Tibial nerve (tissue), 4 donors: ENCODE measurements around the gene ADRA2C. TPM values are rescaled to one million over a fixed set of nuclear protein-coding genes. Genes with fewer than 3 reads are reported as not detected.

Source experiments
- DNase-seq, 2 donors: peaks; one replicate each; pipeline ENCODE4 v3.0.0-alpha.2; 2019; ENCODE audit warnings: low spot score in 2 of 2
- H3K27ac ChIP-seq, 4 donors: fragments of 200-600 bp; sonication (generic) in 3 of 4; one replicate each; pipeline ENCODE4 v1.5.1; 2017 to 2019; ENCODE audit warnings: mild to moderate bottlenecking in 1 of 4
- H3K27me3 ChIP-seq, 2 donors: fragments of 200-600 bp; sonication (generic) in 1 of 2; one replicate each; pipeline versions ENCODE4 v1.5.1 to v1.6.0; 2017 to 2019
- H3K36me3 ChIP-seq, 3 donors: fragments of 200-600 bp; sonication (generic); one replicate each; pipeline ENCODE4 v1.5.1; 2018 to 2019
- H3K4me1 ChIP-seq, 4 donors: fragments of 200-600 bp; sonication (generic) in 3 of 4; one replicate each; pipeline ENCODE4 v1.5.1; 2017 to 2019
- H3K4me3 ChIP-seq, 4 donors: fragments of 200-600 bp; sonication (generic) in 3 of 4; one replicate each; pipeline ENCODE4 v1.5.1; 2017 to 2019; ENCODE audit warnings: mild to moderate bottlenecking in 1 of 4, moderate library complexity in 1 of 4
- H3K9me3 ChIP-seq, 4 donors: fragments of 200-600 bp; sonication (generic) in 3 of 4; one replicate each; pipeline ENCODE4 v1.5.1; 2017 to 2019
- EP300 ChIP-seq, 2 donors: sonication (generic); formaldehyde crosslinking; IDR thresholded peaks; one replicate each; pipeline ENCODE4 v1.6.1; 2017; ENCODE audit warnings: antibody characterized with exemption in 2 of 2, mild to moderate bottlenecking in 1 of 2
- POLR2A ChIP-seq, 2 donors: fragments of 450-650 bp; IDR thresholded peaks; one replicate each; pipeline ENCODE4 v1.6.1; 2017; ENCODE audit warnings: antibody characterized with exemption in 2 of 2, mild to moderate bottlenecking in 2 of 2, moderate library complexity in 2 of 2
- WGBS, 2 donors: methylation state at CpG; one replicate each; pipeline ENCODE4 v1.1.5; 2018; 5-methylcytosine and 5-hydroxymethylcytosine counted together
- total RNA-seq, 4 donors: library from RNA; depleted of rRNA; stranded (reverse); fragments of >200 nt; gene quantifications; one replicate each; pipeline ENCODE4 v1.1.0, GENCODE V29; 2016
- TF ChIP-seq, protein P1 (sequence below), 5 experiments: fragments of 200-600 bp in 3 of 5; fragments of 450-650 bp in 2 of 5; sonication (generic) in 3 of 5; IDR thresholded peaks; one replicate each; pipeline ENCODE4 v1.5.1; 2016 to 2019; ENCODE audit warnings: antibody characterized with exemption in 5 of 5, mild to moderate bottlenecking in 3 of 5, moderate library complexity in 2 of 5

ADRA2C gene
- total RNA-seq, 4 donors from 2014 or later, result 3.1 to 13.2 (median 7.5) TPM

DNA sequence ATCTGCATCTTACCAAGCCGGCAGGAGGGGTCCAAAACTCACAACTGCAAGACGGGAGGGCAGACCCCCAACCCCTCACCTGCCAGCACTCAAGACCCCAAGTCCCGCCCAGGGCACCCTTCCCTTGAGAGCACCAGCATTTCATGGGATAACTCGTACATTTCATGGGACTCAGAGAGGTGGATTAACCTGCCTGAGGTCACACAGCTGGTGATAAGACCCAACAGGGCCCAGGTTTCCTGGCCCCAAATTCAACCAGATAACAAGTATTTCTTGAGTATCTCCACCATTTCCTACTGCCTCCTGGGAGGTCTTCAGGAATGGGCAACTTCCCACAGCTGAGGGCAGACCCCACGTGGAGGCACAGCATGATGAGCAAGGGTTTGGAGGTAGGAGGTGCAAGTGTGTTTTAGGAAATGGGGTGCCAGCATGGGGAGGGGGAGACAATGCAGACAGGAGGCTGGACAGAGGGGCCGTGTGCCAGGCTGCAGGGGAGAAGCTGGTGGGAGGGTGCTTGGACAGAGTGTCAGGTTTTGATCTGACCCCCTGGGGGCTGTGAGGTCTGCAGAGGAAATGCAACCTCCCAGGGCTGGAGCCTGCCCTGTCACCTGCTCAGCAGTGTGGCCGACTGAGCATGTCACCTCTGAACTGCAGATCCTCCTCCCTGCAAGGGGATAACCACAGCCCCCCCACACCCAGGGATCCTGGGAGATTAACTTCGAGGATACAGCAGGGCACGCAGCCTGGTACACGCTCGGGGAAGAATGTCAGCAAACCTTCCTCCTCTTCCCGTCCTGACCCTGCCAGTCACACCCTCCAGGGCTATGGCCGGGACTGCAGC is 4.4 kb downstream of the ADRA2C start:
- 64 to 68% methylated on average over 11 to 13 of the region's 13 CpGs for WGBS, 2 donors
- Histone ChIP-seq H3K4me3 (no peak overlapping the region), H3K36me3 (no peaks in the 10 kb centered on the region), H3K4me1 (peaks cover 0 to 19% (median 0%) of the 10 kb centered on the region in 4 donors), H3K9me3 (no peaks in the 10 kb centered on the region), H3K27me3 (peaks cover 0 to 17% of the 10 kb centered on the region in 2 donors), H3K27ac (no peak overlapping the region)
- no peak for TF ChIP-seq POLR2A (IDR thresholded peaks at IDR 0.05)
- TF ChIP-seq EP300 (IDR thresholded peaks at IDR 0.05), result no peak
- TF ChIP-seq, protein P1, sequence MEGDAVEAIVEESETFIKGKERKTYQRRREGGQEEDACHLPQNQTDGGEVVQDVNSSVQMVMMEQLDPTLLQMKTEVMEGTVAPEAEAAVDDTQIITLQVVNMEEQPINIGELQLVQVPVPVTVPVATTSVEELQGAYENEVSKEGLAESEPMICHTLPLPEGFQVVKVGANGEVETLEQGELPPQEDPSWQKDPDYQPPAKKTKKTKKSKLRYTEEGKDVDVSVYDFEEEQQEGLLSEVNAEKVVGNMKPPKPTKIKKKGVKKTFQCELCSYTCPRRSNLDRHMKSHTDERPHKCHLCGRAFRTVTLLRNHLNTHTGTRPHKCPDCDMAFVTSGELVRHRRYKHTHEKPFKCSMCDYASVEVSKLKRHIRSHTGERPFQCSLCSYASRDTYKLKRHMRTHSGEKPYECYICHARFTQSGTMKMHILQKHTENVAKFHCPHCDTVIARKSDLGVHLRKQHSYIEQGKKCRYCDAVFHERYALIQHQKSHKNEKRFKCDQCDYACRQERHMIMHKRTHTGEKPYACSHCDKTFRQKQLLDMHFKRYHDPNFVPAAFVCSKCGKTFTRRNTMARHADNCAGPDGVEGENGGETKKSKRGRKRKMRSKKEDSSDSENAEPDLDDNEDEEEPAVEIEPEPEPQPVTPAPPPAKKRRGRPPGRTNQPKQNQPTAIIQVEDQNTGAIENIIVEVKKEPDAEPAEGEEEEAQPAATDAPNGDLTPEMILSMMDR (IDR thresholded peaks at IDR 0.05), result no peak
- DNase-seq, result no peak

DNA sequence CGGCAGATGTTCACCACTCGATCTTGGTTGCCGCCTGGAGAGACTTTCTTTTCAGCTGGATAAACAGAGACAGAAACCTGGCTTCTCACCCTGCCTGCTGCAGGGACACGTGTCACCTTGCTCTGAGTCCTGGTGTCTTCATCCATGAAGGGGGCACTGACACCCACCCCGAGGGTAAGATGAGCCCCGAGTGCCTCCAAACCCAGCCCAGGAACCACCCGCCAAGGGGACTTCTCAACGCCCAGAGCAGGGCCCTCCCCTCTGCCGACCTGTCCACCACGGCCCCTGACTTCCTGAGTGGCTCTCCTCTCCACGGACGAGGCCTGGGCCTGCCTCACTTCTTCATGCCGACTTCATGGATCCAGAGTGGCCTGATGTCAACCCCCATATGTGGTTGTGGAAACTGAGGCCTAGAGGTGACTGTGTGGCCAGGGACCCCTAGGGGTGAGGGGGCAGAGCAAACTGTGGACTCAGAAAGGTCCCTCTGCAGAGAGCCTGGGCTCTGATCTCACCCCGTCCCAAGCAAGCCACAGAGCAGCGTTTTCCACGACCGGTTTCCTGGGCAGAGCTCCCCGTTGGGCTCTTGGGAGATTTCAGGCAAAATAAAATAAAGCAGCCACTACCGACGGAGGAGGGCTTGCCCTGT is 5.1 kb downstream of the ADRA2C start:
- WGBS, 2 donors, result 54 to 57% methylated on average over 19 to 20 of the region's 20 CpGs
- TF ChIP-seq POLR2A (IDR thresholded peaks at IDR 0.05) (no peak), EP300 (IDR thresholded peaks at IDR 0.05) (no peak)
- TF ChIP-seq, protein P1 (IDR thresholded peaks at IDR 0.05), result no peak
- Histone ChIP-seq H3K36me3 (no peaks in the 10 kb centered on the region), H3K4me1 (peaks cover 0 to 19% (median 0%) of the 10 kb centered on the region in 4 donors), H3K4me3 (no peak overlapping the region), H3K9me3 (no peaks in the 10 kb centered on the region), H3K27ac (no peak overlapping the region), H3K27me3 (peaks cover 0 to 17% of the 10 kb centered on the region in 2 donors)
- DNase-seq, result no peak

DNA sequence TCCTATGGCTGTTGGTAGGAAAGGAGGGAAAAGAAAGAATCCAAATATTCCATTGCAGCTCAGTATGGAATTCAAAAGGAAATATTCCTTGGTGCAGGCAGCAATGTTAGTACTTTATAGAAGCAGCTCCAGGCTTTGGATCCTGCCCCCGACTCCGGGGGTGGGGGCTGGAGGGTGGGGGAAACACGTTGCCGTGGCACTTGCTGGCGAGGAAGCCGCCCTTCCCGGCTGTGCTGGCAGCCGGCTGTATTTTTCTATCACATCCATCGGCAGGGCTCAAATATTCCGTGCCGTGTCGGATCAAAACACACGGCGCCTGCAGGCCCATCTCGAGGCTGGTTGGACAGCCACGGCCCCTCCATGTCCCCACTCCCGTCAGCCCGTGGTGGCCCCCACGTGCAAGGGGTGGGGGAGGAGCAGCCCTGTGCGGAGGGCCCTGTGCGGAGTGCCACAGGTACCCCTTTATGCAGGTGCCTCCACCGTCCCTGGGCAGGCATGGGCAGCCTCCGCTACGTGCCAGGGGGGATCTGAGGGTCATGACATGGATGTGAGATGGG is 5.8 kb downstream of the ADRA2C start:
- Histone ChIP-seq H3K36me3 (no peaks in the 10 kb centered on the region), H3K27ac (no peak overlapping the region), H3K4me1 (peaks cover 0 to 14% (median 0%) of the 10 kb centered on the region in 4 donors), H3K27me3 (peaks cover 0 to 12% of the 10 kb centered on the region in 2 donors), H3K9me3 (no peaks in the 10 kb centered on the region), H3K4me3 (no peak overlapping the region)
- WGBS, 2 donors, result 61 to 68% methylated on average over 11 to 24 of the region's 24 CpGs
- DNase-seq, result no peak
- TF ChIP-seq EP300 (IDR thresholded peaks at IDR 0.05) (no peak), POLR2A (IDR thresholded peaks at IDR 0.05) (no peak)
- TF ChIP-seq, protein P1 (IDR thresholded peaks at IDR 0.05), result no peak

DNA sequence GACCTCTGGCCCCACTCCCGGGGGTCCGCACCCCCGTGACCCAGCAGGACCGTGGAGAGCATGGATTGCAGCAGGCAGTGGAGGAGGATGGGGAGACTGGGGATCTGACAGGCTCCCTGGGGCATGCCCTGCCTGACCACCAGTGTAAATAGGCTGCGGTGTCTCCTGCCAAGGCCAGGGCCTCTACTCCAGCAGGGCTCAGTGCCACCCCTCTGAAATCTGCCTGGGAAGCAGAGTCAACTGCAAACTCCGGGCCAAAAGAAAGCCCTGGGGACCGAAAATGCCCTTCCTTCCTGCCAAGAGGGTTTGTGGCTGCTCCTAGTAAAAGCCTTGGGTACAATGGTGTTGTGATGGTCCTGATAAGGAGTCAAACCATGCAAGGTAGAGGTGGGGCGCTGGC is 6.4 kb downstream of the ADRA2C start:
- 71 to 74% methylated on average over 7 of the region's 8 CpGs for WGBS, 2 donors
- peaks cover 0 to 9% of the 10 kb centered on the region in 2 donors for H3K27me3 ChIP-seq
- no peak overlapping the region for H3K27ac ChIP-seq

More for the DNA sequence above, 6.4 kb downstream of the ADRA2C start:
- Histone ChIP-seq H3K4me3 (no peak overlapping the region), H3K4me1 (peaks cover 0 to 11% (median 0%) of the 10 kb centered on the region in 4 donors), H3K36me3 (no peaks in the 10 kb centered on the region), H3K9me3 (no peaks in the 10 kb centered on the region)
- no peak for DNase-seq
- TF ChIP-seq, protein P1 (IDR thresholded peaks at IDR 0.05), result no peak
- TF ChIP-seq POLR2A (IDR thresholded peaks at IDR 0.05), result no peak
- no peak for TF ChIP-seq EP300 (IDR thresholded peaks at IDR 0.05)
